Activated T-cell treated with anti-CD3 and anti-CD28 coated beads, Interleukin-2, amount 50 U/mL, for 72 hours (primary cell): ENCODE data around the gene FCAMR. TPM values are rescaled to one million over a fixed set of nuclear protein-coding genes. Genes with fewer than 3 reads are reported as not detected.
A peak's percentile ranks its signal among the peaks of the same experiment; 100 is the strongest.

Experiments
- ATAC-seq, 2 donors: fragments of 150-1000 bp; cut with Tn5 transposase; replicated peaks in 1 of 2; 2 replicates each; pipeline ENCODE4 v1.10.0; 2021; ENCODE audit warnings: moderate library complexity in 2 of 2, mild to moderate bottlenecking in 1 of 2
- DNase-seq, 2 donors: peaks; one replicate each; pipeline ENCODE4 v3.0.0; 2021 to 2022; ENCODE audit warnings: mixed read lengths in 1 of 2
- H3K27ac Mint-ChIP-seq: one replicate; pipeline ENCODE4 v1.8.0; 2022; ENCODE audit warnings: mild to moderate bottlenecking, moderate library complexity, mixed read lengths
- H3K27me3 Mint-ChIP-seq: one replicate; pipeline ENCODE4 v1.8.0; 2022; ENCODE audit warnings: low read depth, mixed read lengths
- H3K36me3 Mint-ChIP-seq, 2 donors: one replicate each; pipeline ENCODE4 v1.8.0; 2022; ENCODE audit warnings: mixed read lengths in 2 of 2, mild to moderate bottlenecking in 1 of 2; ENCODE audit not compliant: insufficient read depth in 2 of 2
- H3K4me1 Mint-ChIP-seq: one replicate; pipeline ENCODE4 v1.8.0; 2022; ENCODE audit warnings: low read depth, mixed read lengths
- H3K4me3 Mint-ChIP-seq, 2 donors: one replicate each; pipeline ENCODE4 v1.8.0; 2022; ENCODE audit warnings: mild to moderate bottlenecking in 2 of 2, mixed read lengths in 2 of 2, moderate library complexity in 2 of 2
- H3K9me3 Mint-ChIP-seq, 2 donors: one replicate each; pipeline ENCODE4 v1.8.0; 2022; ENCODE audit warnings: mixed read lengths in 2 of 2
- total RNA-seq, 2 donors: library from RNA; stranded (reverse); gene quantifications; one replicate each; pipeline ENCODE4 v1.2.3, GENCODE V29; 2022

The FCAMR gene
- total RNA-seq, 2 donors from 2014 or later = not detected

GRCh38 chr1:206961668-206962067, 8.6 kb downstream of the FCAMR start:
- Mint-ChIP-seq H3K4me1 (peaks cover 13% of the 10 kb centered on the region), H3K36me3 (no peaks in the 10 kb centered on the region), H3K4me3 (no peak overlapping the region), H3K9me3 (no peaks in the 10 kb centered on the region), H3K27ac (no peak overlapping the region), H3K27me3 (no peaks in the 10 kb centered on the region)
- DNase-seq (no peak), ATAC-seq (no peak)

- Mint-ChIP-seq H3K4me3 (no peak overlapping the region), H3K9me3 (no peaks in the 10 kb centered on the region), H3K4me1 (peaks cover 13% of the 10 kb centered on the region), H3K27me3 (no peaks in the 10 kb centered on the region), H3K27ac (no peak overlapping the region), H3K36me3 (no peaks in the 10 kb centered on the region)
- ATAC-seq = no peak
- DNase-seq = no peak
Measured at GRCh38 chr1:206960676-206961386, 9.4 kb downstream of the FCAMR start.

GRCh38 chr1:206958144-206958543, 12.1 kb downstream of the FCAMR start:
- Mint-ChIP-seq H3K36me3 (no peaks in the 10 kb centered on the region), H3K4me1 (peaks cover 28% of the 10 kb centered on the region), H3K4me3 (no peak overlapping the region), H3K27ac (no peak overlapping the region), H3K27me3 (no peaks in the 10 kb centered on the region), H3K9me3 (no peaks in the 10 kb centered on the region)
- ATAC-seq (no peak), DNase-seq (no peak)

GRCh38 chr1:206957639-206958038, 12.6 kb downstream of the FCAMR start:
- Mint-ChIP-seq H3K36me3 (no peaks in the 10 kb centered on the region), H3K4me1 (peaks cover 24% of the 10 kb centered on the region), H3K27me3 (no peaks in the 10 kb centered on the region), H3K9me3 (no peaks in the 10 kb centered on the region), H3K27ac (no peak overlapping the region), H3K4me3 (no peak overlapping the region)
- ATAC-seq (no peak), DNase-seq (no peak)

GRCh38 chr1:206955476-206956451, 14.5 kb downstream of the FCAMR start:
- no peak for DNase-seq
- Mint-ChIP-seq H3K27ac (no peak overlapping the region), H3K9me3 (no peaks in the 10 kb centered on the region), H3K4me3 (no peak overlapping the region), H3K36me3 (no peaks in the 10 kb centered on the region), H3K27me3 (no peaks in the 10 kb centered on the region), H3K4me1 (peaks cover 21% of the 10 kb centered on the region)
- ATAC-seq = peak in 1 of 2 donors; percentile 52

- DNase-seq = no peak
- no peaks in the 10 kb centered on the region for H3K36me3 Mint-ChIP-seq
- no peaks in the 10 kb centered on the region for H3K27me3 Mint-ChIP-seq
- H3K9me3 Mint-ChIP-seq = peaks cover 3 to 4% of the 10 kb centered on the region in 2 donors
- H3K4me1 Mint-ChIP-seq = peaks cover 21% of the 10 kb centered on the region
- H3K4me3 Mint-ChIP-seq = no peak overlapping the region
- no peak for ATAC-seq
- H3K27ac Mint-ChIP-seq = no peak overlapping the region
Measured at GRCh38 chr1:206954459-206955342, 15.6 kb downstream of the FCAMR start.

- peaks cover 21% of the 10 kb centered on the region for H3K4me1 Mint-ChIP-seq
- H3K27me3 Mint-ChIP-seq = no peaks in the 10 kb centered on the region
- DNase-seq (no peak), ATAC-seq (no peak)
- H3K36me3 Mint-ChIP-seq = no peaks in the 10 kb centered on the region
- H3K27ac Mint-ChIP-seq = no peak overlapping the region
- H3K9me3 Mint-ChIP-seq = peaks cover 3 to 4% of the 10 kb centered on the region in 2 donors
- no peak overlapping the region for H3K4me3 Mint-ChIP-seq
Measured at GRCh38 chr1:206953626-206954025, 16.6 kb downstream of the FCAMR start.

GRCh38 chr1:206953126-206953525, 17.1 kb downstream of the FCAMR start:
- no peak for DNase-seq
- Mint-ChIP-seq H3K36me3 (no peaks in the 10 kb centered on the region), H3K27ac (no peak overlapping the region), H3K27me3 (no peaks in the 10 kb centered on the region), H3K4me3 (no peak overlapping the region), H3K9me3 (peaks cover 3 to 4% of the 10 kb centered on the region in 2 donors), H3K4me1 (peaks cover 21% of the 10 kb centered on the region)
- ATAC-seq = no peak

GRCh38 chr1:206952171-206952570, 18.1 kb downstream of the FCAMR start:
- ATAC-seq = no peak
- Mint-ChIP-seq H3K9me3 (peaks cover 3 to 4% of the 10 kb centered on the region in 2 donors), H3K27me3 (no peaks in the 10 kb centered on the region), H3K4me3 (no peak overlapping the region), H3K27ac (no peak overlapping the region), H3K36me3 (no peaks in the 10 kb centered on the region), H3K4me1 (peaks cover 21% of the 10 kb centered on the region)
- no peak for DNase-seq

GRCh38 chr1:206951318-206952100, 18.8 kb downstream of the FCAMR start:
- DNase-seq = no peak
- Mint-ChIP-seq H3K9me3 (peaks cover 3 to 4% of the 10 kb centered on the region in 2 donors), H3K27me3 (peaks cover 3% of the 10 kb centered on the region), H3K4me3 (no peak overlapping the region), H3K4me1 (peaks cover 21% of the 10 kb centered on the region), H3K36me3 (no peaks in the 10 kb centered on the region), H3K27ac (no peak overlapping the region)
- no peak for ATAC-seq

GRCh38 chr1:206949641-206950040, 20.6 kb downstream of the FCAMR start:
- no peak for ATAC-seq
- peaks cover 3 to 4% of the 10 kb centered on the region in 2 donors for H3K9me3 Mint-ChIP-seq
- peaks cover 9% of the 10 kb centered on the region for H3K4me1 Mint-ChIP-seq
- no peak overlapping the region for H3K27ac Mint-ChIP-seq
- DNase-seq = no peak
- H3K4me3 Mint-ChIP-seq = no peak overlapping the region
- H3K27me3 Mint-ChIP-seq = peaks cover 9% of the 10 kb centered on the region
- no peaks in the 10 kb centered on the region for H3K36me3 Mint-ChIP-seq

GRCh38 chr1:206949208-206949607, 21.1 kb downstream of the FCAMR start:
- H3K27me3 Mint-ChIP-seq = peaks cover 9% of the 10 kb centered on the region
- no peak overlapping the region for H3K27ac Mint-ChIP-seq
- ATAC-seq = no peak
- H3K36me3 Mint-ChIP-seq = no peaks in the 10 kb centered on the region
- H3K4me1 Mint-ChIP-seq = peaks cover 5% of the 10 kb centered on the region
- peaks cover 3 to 4% of the 10 kb centered on the region in 2 donors for H3K9me3 Mint-ChIP-seq
- no peak for DNase-seq
- H3K4me3 Mint-ChIP-seq = no peak overlapping the region
